HG03378 (cell line): Measurements from ENCODE around the gene CSRP1.
A peak's percentile ranks its signal among the peaks of the same experiment; 100 is the strongest.

ENCODE experiments used
- ATAC-seq: cut with Tn5 transposase; IDR thresholded peaks from one replicate; pipeline ENCODE4 v1.9.1; 2021; ENCODE audit warnings: mild to moderate bottlenecking, moderate library complexity; ENCODE audit not compliant: unreplicated experiment

The CSRP1 gene

GRCh38 chr1:201461645-201462441 is 45.1 kb downstream of the CSRP1 start:
- no peak for ATAC-seq

- ATAC-seq = no peak
Measured at GRCh38 chr1:201460814-201461644, 45.9 kb downstream of the CSRP1 start.

- no peak for ATAC-seq
Measured at GRCh38 chr1:201459775-201460174, 47.1 kb downstream of the CSRP1 start.

GRCh38 chr1:201459052-201459451 is 47.9 kb downstream of the CSRP1 start:
- no peak for ATAC-seq

- no peak for ATAC-seq
Measured at GRCh38 chr1:201457508-201457960, 49.4 kb downstream of the CSRP1 start.

GRCh38 chr1:201456499-201457309 is 50.2 kb downstream of the CSRP1 start:
- ATAC-seq = no peak

- ATAC-seq = no peak
Measured at GRCh38 chr1:201455098-201455497, 51.8 kb downstream of the CSRP1 start.

GRCh38 chr1:201454608-201455007 is 52.3 kb downstream of the CSRP1 start:
- no peak for ATAC-seq

- no peak for ATAC-seq
Measured at GRCh38 chr1:201452866-201453265, 54.1 kb downstream of the CSRP1 start.

- ATAC-seq = no peak
Measured at GRCh38 chr1:201450721-201451291, 56.1 kb downstream of the CSRP1 start.

- no peak for ATAC-seq
Measured at GRCh38 chr1:201448990-201449389, 57.9 kb downstream of the CSRP1 start.

- peak; percentile 74 for ATAC-seq
Measured at GRCh38 chr1:201447903-201448871, 58.7 kb downstream of the CSRP1 start.

- no peak for ATAC-seq
Measured at GRCh38 chr1:201445310-201445709, 61.6 kb downstream of the CSRP1 start.

- no peak for ATAC-seq
Measured at GRCh38 chr1:201444792-201445191, 62.1 kb downstream of the CSRP1 start.

GRCh38 chr1:201443747-201444146 is 63.2 kb downstream of the CSRP1 start:
- no peak for ATAC-seq

GRCh38 chr1:201436969-201437368 is 70.0 kb downstream of the CSRP1 start:
- ATAC-seq = no peak

GRCh38 chr1:201436393-201436792 is 70.5 kb downstream of the CSRP1 start:
- ATAC-seq = no peak

GRCh38 chr1:201434266-201434665 is 72.7 kb downstream of the CSRP1 start:
- no peak for ATAC-seq

GRCh38 chr1:201433609-201434008 is 73.3 kb downstream of the CSRP1 start:
- no peak for ATAC-seq
